ENCODE data around the gene MAML3.

DNA sequence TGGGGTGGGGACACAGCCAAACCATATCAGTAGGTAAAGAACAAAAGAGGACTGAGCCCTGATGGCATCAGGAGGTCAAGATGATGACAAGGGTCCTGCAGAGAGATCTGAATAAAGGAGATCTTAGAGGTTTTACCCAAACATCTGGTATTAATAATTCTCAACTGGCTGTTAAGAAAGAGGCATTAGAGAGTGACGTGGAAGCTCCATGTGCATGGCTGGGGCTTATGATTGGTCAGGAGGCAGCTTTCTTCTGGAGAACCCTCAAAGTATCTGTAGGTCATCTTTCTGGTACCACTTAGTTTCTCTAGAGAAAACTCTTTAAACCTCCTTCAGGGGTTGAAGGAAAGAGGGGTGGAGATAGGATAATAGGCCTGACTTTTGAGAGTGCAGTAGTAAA is 469.6 kb downstream of the MAML3 start:
- TF ChIP-seq EP300 (IDR thresholded peaks at IDR 0.05; ENCODE audit: borderline replicate concordance) (no peak), TAF1 (IDR thresholded peaks at IDR 0.05; ENCODE audit: low read depth) (no peak), EGR1 (IDR thresholded peaks at IDR 0.05) (no peak), CREB1 (IDR thresholded peaks at IDR 0.05; ENCODE audit: low read depth) (no peak), RAD21 (IDR thresholded peaks at IDR 0.05; ENCODE audit: low read depth) (no peak), YY1 (IDR thresholded peaks at IDR 0.05; ENCODE audit: low read depth) (no peak), TEAD4 (IDR thresholded peaks at IDR 0.05) (no peak)
- TF ChIP-seq, protein P1, sequence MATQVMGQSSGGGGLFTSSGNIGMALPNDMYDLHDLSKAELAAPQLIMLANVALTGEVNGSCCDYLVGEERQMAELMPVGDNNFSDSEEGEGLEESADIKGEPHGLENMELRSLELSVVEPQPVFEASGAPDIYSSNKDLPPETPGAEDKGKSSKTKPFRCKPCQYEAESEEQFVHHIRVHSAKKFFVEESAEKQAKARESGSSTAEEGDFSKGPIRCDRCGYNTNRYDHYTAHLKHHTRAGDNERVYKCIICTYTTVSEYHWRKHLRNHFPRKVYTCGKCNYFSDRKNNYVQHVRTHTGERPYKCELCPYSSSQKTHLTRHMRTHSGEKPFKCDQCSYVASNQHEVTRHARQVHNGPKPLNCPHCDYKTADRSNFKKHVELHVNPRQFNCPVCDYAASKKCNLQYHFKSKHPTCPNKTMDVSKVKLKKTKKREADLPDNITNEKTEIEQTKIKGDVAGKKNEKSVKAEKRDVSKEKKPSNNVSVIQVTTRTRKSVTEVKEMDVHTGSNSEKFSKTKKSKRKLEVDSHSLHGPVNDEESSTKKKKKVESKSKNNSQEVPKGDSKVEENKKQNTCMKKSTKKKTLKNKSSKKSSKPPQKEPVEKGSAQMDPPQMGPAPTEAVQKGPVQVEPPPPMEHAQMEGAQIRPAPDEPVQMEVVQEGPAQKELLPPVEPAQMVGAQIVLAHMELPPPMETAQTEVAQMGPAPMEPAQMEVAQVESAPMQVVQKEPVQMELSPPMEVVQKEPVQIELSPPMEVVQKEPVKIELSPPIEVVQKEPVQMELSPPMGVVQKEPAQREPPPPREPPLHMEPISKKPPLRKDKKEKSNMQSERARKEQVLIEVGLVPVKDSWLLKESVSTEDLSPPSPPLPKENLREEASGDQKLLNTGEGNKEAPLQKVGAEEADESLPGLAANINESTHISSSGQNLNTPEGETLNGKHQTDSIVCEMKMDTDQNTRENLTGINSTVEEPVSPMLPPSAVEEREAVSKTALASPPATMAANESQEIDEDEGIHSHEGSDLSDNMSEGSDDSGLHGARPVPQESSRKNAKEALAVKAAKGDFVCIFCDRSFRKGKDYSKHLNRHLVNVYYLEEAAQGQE (IDR thresholded peaks at IDR 0.05; ENCODE audit: low read depth) = no peak

Measured in Ishikawa (cell line).